PC-9 (cell line): ENCODE results near the gene C2orf76.

Experiments used
- EZH2 ChIP-seq: fragments of 200-600 bp; sonication (generic); IDR thresholded peaks from 2 replicates; pipeline ENCODE4 v1.8.0; 2017; ENCODE audit warnings: antibody characterized with exemption, low read depth
- TF ChIP-seq, protein P1 (sequence below): fragments of 200-600 bp; sonication (generic); conservative IDR thresholded peaks from 2 replicates; pipeline ENCODE4 v1.6.1; 2017; ENCODE audit warnings: mixed run types, antibody characterized with exemption, mild to moderate bottlenecking, moderate library complexity

DNA sequence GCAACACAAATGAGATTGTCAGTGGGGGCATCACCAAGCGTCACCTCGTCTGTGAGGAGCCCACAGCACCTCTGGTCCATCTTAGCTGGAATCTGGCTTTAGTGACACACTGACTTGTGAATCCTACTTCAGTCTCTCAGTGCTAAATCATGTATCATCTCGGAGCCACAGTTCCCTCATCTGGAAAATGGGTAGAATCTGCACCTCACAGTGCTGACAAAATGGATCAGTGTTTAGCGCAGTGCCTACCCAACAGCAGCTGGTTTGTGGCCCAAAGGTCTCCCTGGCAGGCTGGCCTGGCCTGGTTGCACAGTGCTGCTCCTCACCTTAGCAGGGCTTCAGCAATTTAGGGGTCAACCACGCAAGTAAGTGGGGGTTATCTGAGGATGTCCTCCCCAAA is 10.2 kb upstream of the C2orf76 start:
- TF ChIP-seq, protein P1, sequence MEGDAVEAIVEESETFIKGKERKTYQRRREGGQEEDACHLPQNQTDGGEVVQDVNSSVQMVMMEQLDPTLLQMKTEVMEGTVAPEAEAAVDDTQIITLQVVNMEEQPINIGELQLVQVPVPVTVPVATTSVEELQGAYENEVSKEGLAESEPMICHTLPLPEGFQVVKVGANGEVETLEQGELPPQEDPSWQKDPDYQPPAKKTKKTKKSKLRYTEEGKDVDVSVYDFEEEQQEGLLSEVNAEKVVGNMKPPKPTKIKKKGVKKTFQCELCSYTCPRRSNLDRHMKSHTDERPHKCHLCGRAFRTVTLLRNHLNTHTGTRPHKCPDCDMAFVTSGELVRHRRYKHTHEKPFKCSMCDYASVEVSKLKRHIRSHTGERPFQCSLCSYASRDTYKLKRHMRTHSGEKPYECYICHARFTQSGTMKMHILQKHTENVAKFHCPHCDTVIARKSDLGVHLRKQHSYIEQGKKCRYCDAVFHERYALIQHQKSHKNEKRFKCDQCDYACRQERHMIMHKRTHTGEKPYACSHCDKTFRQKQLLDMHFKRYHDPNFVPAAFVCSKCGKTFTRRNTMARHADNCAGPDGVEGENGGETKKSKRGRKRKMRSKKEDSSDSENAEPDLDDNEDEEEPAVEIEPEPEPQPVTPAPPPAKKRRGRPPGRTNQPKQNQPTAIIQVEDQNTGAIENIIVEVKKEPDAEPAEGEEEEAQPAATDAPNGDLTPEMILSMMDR = no peak
- no peak for TF ChIP-seq EZH2
